Measurements from ENCODE around the gene STK10.

The STK10 gene

GRCh38 chr5:172008689-172009141 lies 179.3 kb downstream of the STK10 start:
- DNase-seq (ENCODE audit: low read depth): no peak

- DNase-seq (ENCODE audit: low read depth): no peak
These were observed 179.9 kb downstream of the STK10 start for GRCh38 chr5:172008111-172008455.

- DNase-seq (ENCODE audit: low read depth): no peak
These were observed 180.6 kb downstream of the STK10 start for GRCh38 chr5:172007175-172008110.

- peak; percentile 90 for DNase-seq (ENCODE audit: low read depth)
These were observed 181.5 kb downstream of the STK10 start, which contains the start of gene FBXW11 for GRCh38 chr5:172006321-172007174. Gene FBXW11, minus strand, starts transcription at chr5:172006638. Its CDS starts 136 bp downstream, at chr5:172006502.

GRCh38 chr5:172005708-172006320 lies 182.2 kb downstream of the STK10 start:
- no peak for DNase-seq (ENCODE audit: low read depth)

GRCh38 chr5:172004824-172005237 lies 183.2 kb downstream of the STK10 start:
- no peak for DNase-seq (ENCODE audit: low read depth)

- no peak for DNase-seq (ENCODE audit: low read depth)
These were observed 184.3 kb downstream of the STK10 start for GRCh38 chr5:172003746-172004145.

- DNase-seq (ENCODE audit: low read depth): no peak
These were observed 185.0 kb downstream of the STK10 start for GRCh38 chr5:172002840-172003512.

- no peak for DNase-seq (ENCODE audit: low read depth)
These were observed 185.7 kb downstream of the STK10 start for GRCh38 chr5:172002310-172002709.

GRCh38 chr5:171999877-172000276 lies 188.1 kb downstream of the STK10 start:
- DNase-seq (ENCODE audit: low read depth): no peak

- no peak for DNase-seq (ENCODE audit: low read depth)
These were observed 188.9 kb downstream of the STK10 start for GRCh38 chr5:171999100-171999499.

GRCh38 chr5:171997011-171997410 lies 191.0 kb downstream of the STK10 start:
- DNase-seq (ENCODE audit: low read depth): no peak

- DNase-seq (ENCODE audit: low read depth): no peak
These were observed 195.2 kb downstream of the STK10 start for GRCh38 chr5:171992813-171993212.

- DNase-seq (ENCODE audit: low read depth): no peak
These were observed 195.7 kb downstream of the STK10 start for GRCh38 chr5:171992305-171992704.
